IMR-90 (cell line): ENCODE data around the gene ALOX5AP. TPM values are rescaled to one million over a fixed set of nuclear protein-coding genes. Genes with fewer than 3 reads are reported as not detected.

Source experiments
- ATAC-seq: fragments of 200-7000 bp; cut with Tn5 transposase; 2 replicates; pipeline ENCODE4 v1.9.1; 2020; ENCODE audit warnings: low read depth, mild to moderate bottlenecking, moderate library complexity
- BruUV-seq: library from RNA; stranded (reverse); fragments of 400-500 nt; replicated peaks from 2 replicates; lab custom pipeline; 2021; lab: Mats Ljungman, UMichigan
- CTCF ChIA-PET: fragments of 300-600 bp; formaldehyde crosslinking; extraction: SDS; loops from one replicate; lab custom pipeline; 2021; ENCODE audit warnings: antibody characterized with exemption; lab: Yijun Ruan, JAX
- POLR2A ChIA-PET: fragments of 300-600 bp; sonication (Branson Sonifier 250); formaldehyde crosslinking; loops from one replicate; lab custom pipeline; 2022; ENCODE audit warnings: antibody characterized with exemption; ENCODE audit not compliant: unreplicated experiment; lab: Charles Lee
- DNase-seq: peaks from one replicate; pipeline ENCODE4 v3.0.0; 2013
- H2AFZ ChIP-seq: replicated peaks from 2 replicates; pipeline ENCODE3; 2013; ENCODE audit warnings: low read length, mild to moderate bottlenecking; ENCODE audit not compliant: poor library complexity
- H2AK5ac ChIP-seq: 2 replicates; pipeline ENCODE4 v1.6.1; 2013; ENCODE audit warnings: low read depth, low read length, inconsistent platforms
- H2AK9ac ChIP-seq: replicated peaks from 2 replicates; pipeline ENCODE3; 2013; ENCODE audit warnings: mild to moderate bottlenecking, low read depth, low read length, moderate library complexity; ENCODE audit not compliant: poor library complexity
- H2BK120ac ChIP-seq: 2 replicates; pipeline ENCODE4 v1.6.1; 2013; ENCODE audit warnings: low read depth, low read length, inconsistent platforms
- H2BK15ac ChIP-seq: 3 replicates; pipeline ENCODE4 v1.6.1; 2013; ENCODE audit warnings: low read depth, low read length, inconsistent platforms
- H2BK20ac ChIP-seq: 2 replicates; pipeline ENCODE4 v1.6.1; 2013; ENCODE audit warnings: low read depth, mild to moderate bottlenecking, inconsistent platforms, low read length, moderate library complexity
- H2BK5ac ChIP-seq: 2 replicates; pipeline ENCODE4 v1.6.1; 2013; ENCODE audit warnings: mild to moderate bottlenecking, low read depth, low read length, inconsistent platforms; ENCODE audit not compliant: poor library complexity, severe bottlenecking
- H3K14ac ChIP-seq: replicated peaks from 2 replicates; pipeline ENCODE4 v1.6.1; 2013; ENCODE audit warnings: low read depth, low read length, inconsistent platforms
- H3K18ac ChIP-seq: 2 replicates; pipeline ENCODE4 v1.6.1; 2013; ENCODE audit warnings: low read depth, low read length, control low read depth
- H3K23ac ChIP-seq: 2 replicates; pipeline ENCODE4 v1.6.1; 2013; ENCODE audit warnings: low read depth, low read length, inconsistent platforms
- H3K27ac ChIP-seq: 2 replicates; pipeline ENCODE4 v1.5.1; 2013; ENCODE audit warnings: mild to moderate bottlenecking, control low read depth, low read length; ENCODE audit not compliant: insufficient read depth
- H3K27me3 ChIP-seq: 2 replicates; pipeline ENCODE4 v1.6.1; 2013; ENCODE audit warnings: low read length; ENCODE audit not compliant: control insufficient read depth, insufficient read depth
- H3K36me3 ChIP-seq: 2 replicates; pipeline ENCODE4 v1.6.1; 2013; ENCODE audit warnings: low read length, mixed read lengths; ENCODE audit not compliant: control insufficient read depth, insufficient read depth
- H3K4ac ChIP-seq: 2 replicates; pipeline ENCODE4 v1.6.1; 2013; ENCODE audit warnings: low read depth, low read length, inconsistent platforms
- H3K4me1 ChIP-seq: 2 replicates; pipeline ENCODE4 v1.6.1; 2013; ENCODE audit warnings: low read length, mixed read lengths; ENCODE audit not compliant: control insufficient read depth, insufficient read depth
- H3K4me2 ChIP-seq: 2 replicates; pipeline ENCODE4 v1.6.1; 2013; ENCODE audit warnings: low read depth, mild to moderate bottlenecking, control low read depth, low read length, moderate library complexity
- H3K4me3 ChIP-seq: 2 replicates; pipeline ENCODE4 v1.5.1; 2013; ENCODE audit warnings: low read depth, mild to moderate bottlenecking, control low read depth, low read length, moderate library complexity; ENCODE audit not compliant: insufficient read depth
- H3K56ac ChIP-seq: 2 replicates; pipeline ENCODE4 v1.6.1; 2013; ENCODE audit warnings: low read length, inconsistent platforms; ENCODE audit not compliant: insufficient read depth; ENCODE audit errors: extremely low read depth
- H3K79me1 ChIP-seq, 2 experiments: 2 replicates each; pipeline ENCODE4 v1.6.1; 2013; ENCODE audit warnings: low read length in 2 of 2, inconsistent platforms in 1 of 2, low read depth in 1 of 2
- H3K9ac ChIP-seq: 2 replicates; pipeline ENCODE4 v1.6.1; 2013; ENCODE audit warnings: low read depth, low read length, control low read depth
- H3K9me1 ChIP-seq: 2 replicates; pipeline ENCODE4 v1.6.1; 2013; ENCODE audit warnings: low read length, inconsistent platforms; ENCODE audit not compliant: insufficient read depth
- H3K9me3 ChIP-seq: 2 replicates; pipeline ENCODE4 v1.6.1; 2013; ENCODE audit warnings: low read length; ENCODE audit not compliant: control insufficient read depth, insufficient read depth
- H4K20me1 ChIP-seq: 2 replicates; pipeline ENCODE4 v1.6.1; 2013; ENCODE audit warnings: low read length, inconsistent platforms; ENCODE audit not compliant: insufficient read depth
- H4K5ac ChIP-seq: 2 replicates; pipeline ENCODE4 v1.6.1; 2013; ENCODE audit warnings: mild to moderate bottlenecking, low read depth, low read length, control low read depth
- H4K8ac ChIP-seq, 2 experiments: 2 replicates each; pipeline ENCODE4 v1.6.1; 2013; ENCODE audit warnings: low read depth in 2 of 2, low read length in 2 of 2, control low read depth in 1 of 2, inconsistent platforms in 1 of 2
- H4K91ac ChIP-seq: 2 replicates; pipeline ENCODE4 v1.6.1; 2013; ENCODE audit warnings: low read depth, low read length, inconsistent platforms; ENCODE audit not compliant: insufficient read depth
- BHLHE40 ChIP-seq: fragments of 150-350 bp; IDR thresholded peaks from 2 replicates; pipeline ENCODE4 v1.6.1; 2016; ENCODE audit warnings: mild to moderate bottlenecking, low read depth, low read length
- CHD1 ChIP-seq: IDR thresholded peaks from 2 replicates; pipeline ENCODE4 v1.6.1; 2012; ENCODE audit warnings: low read depth, low read length, improper control_type of control experiment
- FOS ChIP-seq: fragments of 150-350 bp; IDR thresholded peaks from 2 replicates; pipeline ENCODE4 v1.6.1; 2016; ENCODE audit warnings: low read depth, low read length
- NFE2L2 ChIP-seq: fragments of 150-350 bp; IDR thresholded peaks from 2 replicates; pipeline ENCODE4 v1.6.1; 2016; ENCODE audit warnings: low read depth, mild to moderate bottlenecking, low read length
- WGBS, 2 experiments: methylation state at CpG; one replicate each; pipeline versions ENCODE4 v1.1.5 to v1.1.7; 2013; ENCODE audit warnings: missing lambda C conversion rate in 2 of 2; ENCODE audit not compliant: insufficient read length in 1 of 2; ENCODE audit errors: extremely low coverage in 2 of 2; 5-methylcytosine and 5-hydroxymethylcytosine counted together
- dilution Hi-C: fragments of 300-500 bp; cut with HindIII; formaldehyde crosslinking; loops from one replicate; pipeline ENCODE4 v1.14.3; 2018; ENCODE audit warnings: low sequenced_read_pairs; ENCODE audit not compliant: unreplicated experiment
- in situ Hi-C: fragments of 300-500 bp; cut with MboI; formaldehyde crosslinking; loops from 3 replicates; pipeline ENCODE4 v1.14.3; 2019; ENCODE audit warnings: low sequenced_read_pairs, inconsistent platforms, mixed read lengths
- intact Hi-C: fragments of 100-400 bp; cut with micrococcal nuclease; formaldehyde crosslinking; loops from 2 replicates; pipeline ENCODE4 v1.10.0; 2022
- polyA plus RNA-seq, 3 experiments: library from polyadenylated mRNA; depleted of rRNA; stranded (reverse); fragments of >200 nt; gene quantifications; 2 replicates each; pipeline ENCODE4 v1.2.3, GENCODE V29; 2012; ENCODE audit warnings: low replicate concordance in 1 of 3
- total RNA-seq: library from RNA; depleted of rRNA; stranded (reverse); fragments of >200 nt; gene quantifications from 2 replicates; pipeline ENCODE4 v1.2.3, GENCODE V29; 2012
- TF ChIP-seq, protein P1 (sequence below): fragments of 150-350 bp; IDR thresholded peaks from 2 replicates; pipeline ENCODE4 v1.6.1; 2016; ENCODE audit warnings: low read depth, mild to moderate bottlenecking, low read length, moderate library complexity, borderline replicate concordance
- TF ChIP-seq, protein P2 (sequence below): fragments of 150-350 bp; IDR thresholded peaks from 2 replicates; pipeline ENCODE4 v1.6.1; 2017; ENCODE audit warnings: mild to moderate bottlenecking, antibody characterized with exemption, low read length, low read depth
- TF ChIP-seq, protein P3 (sequence below): conservative IDR thresholded peaks from 2 replicates; pipeline ENCODE4 v1.5.1; 2012; ENCODE audit warnings: mild to moderate bottlenecking, low read depth, low read length, improper control_type of control experiment

The ALOX5AP gene
- total and polyA plus RNA-seq, 2 of the 4 experiments (the other 2 are of a cell fraction), result 0.62 TPM; not detected in 1

DNA sequence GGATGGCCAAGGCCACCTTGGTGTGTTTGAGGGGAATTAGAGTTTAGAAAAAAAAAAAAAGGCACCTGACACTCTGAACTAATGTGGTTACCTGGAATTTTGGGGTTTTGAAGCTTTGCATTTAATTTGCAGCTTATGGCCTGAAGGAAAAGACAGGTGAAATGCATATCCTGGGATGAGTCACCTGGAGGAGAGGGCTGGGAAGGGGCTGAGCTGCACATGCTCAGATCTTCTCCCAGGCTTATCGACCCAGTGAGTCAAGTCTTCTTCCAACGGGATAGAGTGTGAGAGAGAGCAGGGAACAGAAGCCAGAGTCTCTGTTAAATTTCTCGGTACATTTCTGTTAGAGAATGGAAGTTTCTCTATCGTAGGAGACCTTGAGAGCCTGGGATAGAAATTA, 29.7 kb upstream of the ALOX5AP start:
- dilution Hi-C loops, result no loop called here
- no peaks in the 10 kb centered on the region for H3K27me3 ChIP-seq
- no peak overlapping the region for H3K56ac ChIP-seq
- no peak overlapping the region for H4K8ac ChIP-seq
- in situ Hi-C loops, result no loop called here
- intact Hi-C loops, result no loop called here
- H4K20me1 ChIP-seq, result no peaks in the 10 kb centered on the region
- POLR2A ChIA-PET, result no interaction called here
- no peak overlapping the region for H2BK5ac ChIP-seq
- ATAC-seq (no peak), DNase-seq (no peak)
- no peak overlapping the region for H2AK9ac ChIP-seq
- H3K9me3 ChIP-seq, result no peaks in the 10 kb centered on the region
- no peak overlapping the region for H3K18ac ChIP-seq
- CTCF ChIA-PET, result no interaction called here
- no peak overlapping the region for H3K4me3 ChIP-seq
- H3K9me1 ChIP-seq, result no peaks in the 10 kb centered on the region; the same call in 1 of the 2 replicates
- TF ChIP-seq, protein P1, sequence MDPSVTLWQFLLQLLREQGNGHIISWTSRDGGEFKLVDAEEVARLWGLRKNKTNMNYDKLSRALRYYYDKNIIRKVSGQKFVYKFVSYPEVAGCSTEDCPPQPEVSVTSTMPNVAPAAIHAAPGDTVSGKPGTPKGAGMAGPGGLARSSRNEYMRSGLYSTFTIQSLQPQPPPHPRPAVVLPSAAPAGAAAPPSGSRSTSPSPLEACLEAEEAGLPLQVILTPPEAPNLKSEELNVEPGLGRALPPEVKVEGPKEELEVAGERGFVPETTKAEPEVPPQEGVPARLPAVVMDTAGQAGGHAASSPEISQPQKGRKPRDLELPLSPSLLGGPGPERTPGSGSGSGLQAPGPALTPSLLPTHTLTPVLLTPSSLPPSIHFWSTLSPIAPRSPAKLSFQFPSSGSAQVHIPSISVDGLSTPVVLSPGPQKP, result no peak
- TF ChIP-seq FOS (no peak), BHLHE40 (no peak), NFE2L2 (no peak), CHD1 (no peak)
- TF ChIP-seq, protein P2, sequence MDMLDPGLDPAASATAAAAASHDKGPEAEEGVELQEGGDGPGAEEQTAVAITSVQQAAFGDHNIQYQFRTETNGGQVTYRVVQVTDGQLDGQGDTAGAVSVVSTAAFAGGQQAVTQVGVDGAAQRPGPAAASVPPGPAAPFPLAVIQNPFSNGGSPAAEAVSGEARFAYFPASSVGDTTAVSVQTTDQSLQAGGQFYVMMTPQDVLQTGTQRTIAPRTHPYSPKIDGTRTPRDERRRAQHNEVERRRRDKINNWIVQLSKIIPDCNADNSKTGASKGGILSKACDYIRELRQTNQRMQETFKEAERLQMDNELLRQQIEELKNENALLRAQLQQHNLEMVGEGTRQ, result no peak
- TF ChIP-seq, protein P3, sequence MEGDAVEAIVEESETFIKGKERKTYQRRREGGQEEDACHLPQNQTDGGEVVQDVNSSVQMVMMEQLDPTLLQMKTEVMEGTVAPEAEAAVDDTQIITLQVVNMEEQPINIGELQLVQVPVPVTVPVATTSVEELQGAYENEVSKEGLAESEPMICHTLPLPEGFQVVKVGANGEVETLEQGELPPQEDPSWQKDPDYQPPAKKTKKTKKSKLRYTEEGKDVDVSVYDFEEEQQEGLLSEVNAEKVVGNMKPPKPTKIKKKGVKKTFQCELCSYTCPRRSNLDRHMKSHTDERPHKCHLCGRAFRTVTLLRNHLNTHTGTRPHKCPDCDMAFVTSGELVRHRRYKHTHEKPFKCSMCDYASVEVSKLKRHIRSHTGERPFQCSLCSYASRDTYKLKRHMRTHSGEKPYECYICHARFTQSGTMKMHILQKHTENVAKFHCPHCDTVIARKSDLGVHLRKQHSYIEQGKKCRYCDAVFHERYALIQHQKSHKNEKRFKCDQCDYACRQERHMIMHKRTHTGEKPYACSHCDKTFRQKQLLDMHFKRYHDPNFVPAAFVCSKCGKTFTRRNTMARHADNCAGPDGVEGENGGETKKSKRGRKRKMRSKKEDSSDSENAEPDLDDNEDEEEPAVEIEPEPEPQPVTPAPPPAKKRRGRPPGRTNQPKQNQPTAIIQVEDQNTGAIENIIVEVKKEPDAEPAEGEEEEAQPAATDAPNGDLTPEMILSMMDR, result no peak
- no peak overlapping the region for H2AFZ ChIP-seq
- H3K23ac ChIP-seq, result no peak overlapping the region
- no peak overlapping the region for H3K27ac ChIP-seq
- no TSS peak for BruUV-seq
- H2BK20ac ChIP-seq, result no peak overlapping the region
- H3K36me3 ChIP-seq, result no peaks in the 10 kb centered on the region
- no peak overlapping the region for H4K91ac ChIP-seq
- H2BK15ac ChIP-seq, result no peak overlapping the region
- no peak overlapping the region for H4K5ac ChIP-seq
- no peak overlapping the region for H3K9ac ChIP-seq
- no peaks in the 10 kb centered on the region for H3K79me1 ChIP-seq
- WGBS, 2 experiments, result no CpG with 5 or more reads among the region's 4 CpGs
- no peak overlapping the region for H2BK120ac ChIP-seq
- no peak overlapping the region for H3K4ac ChIP-seq
- no peak overlapping the region for H2AK5ac ChIP-seq
- H3K4me2 ChIP-seq, result no peak overlapping the region
- H3K14ac ChIP-seq, result no peak overlapping the region
- peaks cover 4% of the 10 kb centered on the region for H3K4me1 ChIP-seq
